Stimulated activated CD4-positive, alpha-beta T cell treated with anti-CD3 and anti-CD28 coated beads, Interleukin-12 subunit alpha, Interleukin-12 subunit beta, amount 100 ng/mL, for 24 hours (primary cell): ENCODE data around the gene PTPN18.

Source experiments
- DNase-seq, 2 experiments: peaks; one replicate each; pipeline ENCODE4 v3.0.0-alpha.2; 2020; ENCODE audit warnings: low read depth in 2 of 2

PTPN18 gene

GRCh38 chr2:130339885-130340745 is 15.7 kb upstream of the PTPN18 start:
- no peak for DNase-seq

- no peak for DNase-seq
Measured at GRCh38 chr2:130341562-130342019, 14.3 kb upstream of the PTPN18 start.

GRCh38 chr2:130342020-130342532 is 13.8 kb upstream of the PTPN18 start:
- DNase-seq: peak; percentile 71 to 75

- peak; percentile 89 to 92 for DNase-seq
Measured at GRCh38 chr2:130342533-130343275, 13.2 kb upstream of the PTPN18 start, which contains the start of gene IMP4. Gene IMP4 (plus strand): TSS chr2:130342897. CDS start chr2:130342933, 36 bp downstream.

GRCh38 chr2:130344578-130344977 is 11.3 kb upstream of the PTPN18 start:
- DNase-seq: no peak

GRCh38 chr2:130345091-130345490 is 10.8 kb upstream of the PTPN18 start:
- DNase-seq: no peak

- DNase-seq: no peak
Measured at GRCh38 chr2:130345611-130346010, 10.2 kb upstream of the PTPN18 start.

GRCh38 chr2:130346041-130346740 is 9.7 kb upstream of the PTPN18 start:
- no peak for DNase-seq

GRCh38 chr2:130346741-130347066 is 9.2 kb upstream of the PTPN18 start:
- no peak for DNase-seq

- no peak for DNase-seq
Measured at GRCh38 chr2:130347220-130347925, 8.5 kb upstream of the PTPN18 start.

GRCh38 chr2:130349174-130349573 is 6.7 kb upstream of the PTPN18 start:
- no peak for DNase-seq

GRCh38 chr2:130351711-130352110 is 4.1 kb upstream of the PTPN18 start:
- no peak for DNase-seq

GRCh38 chr2:130352237-130352636 is 3.6 kb upstream of the PTPN18 start:
- no peak for DNase-seq

- DNase-seq: no peak
Measured at GRCh38 chr2:130353291-130354138, 2.3 kb upstream of the PTPN18 start.

GRCh38 chr2:130354139-130354428 is 1.8 kb upstream of the PTPN18 start:
- no peak for DNase-seq

- no peak for DNase-seq
Measured at GRCh38 chr2:130355172-130355577, 681 bp upstream of the PTPN18 start.

GRCh38 chr2:130357864-130358263 is 2.0 kb downstream of the PTPN18 start:
- DNase-seq: no peak

GRCh38 chr2:130358420-130359350 is 2.8 kb downstream of the PTPN18 start:
- no peak for DNase-seq

- no peak for DNase-seq
Measured at GRCh38 chr2:130359466-130359865, 3.6 kb downstream of the PTPN18 start.

GRCh38 chr2:130363479-130363878 is 7.6 kb downstream of the PTPN18 start:
- no peak for DNase-seq
